HCT116 (cell line): ENCODE measurements around the gene SH3YL1.

Experiments
- ATF3 ChIP-seq: IDR thresholded peaks from 2 replicates; pipeline ENCODE4 v1.6.1; 2012
- CBX3 ChIP-seq: IDR thresholded peaks from 2 replicates; pipeline ENCODE4 v1.6.1; 2012; ENCODE audit warnings: low read depth
- CEBPB ChIP-seq: IDR thresholded peaks from 2 replicates; pipeline ENCODE4 v1.6.1; 2012; ENCODE audit warnings: low read depth
- CTCF ChIP-seq, 3 experiments: fragments of 200-600 bp in 1 of 3; sonication (generic) in 1 of 3; IDR thresholded peaks in 2 of 3; conservative IDR thresholded peaks in 1 of 3; 2 replicates each; pipeline ENCODE4 v1.5.1; 2012 to 2017; ENCODE audit warnings: low read depth in 2 of 3, low read length in 2 of 3, antibody characterized with exemption in 1 of 3, borderline replicate concordance in 1 of 3, control low read depth in 1 of 3, mild to moderate bottlenecking in 1 of 3, mixed read lengths in 1 of 3, mixed run types in 1 of 3, moderate library complexity in 1 of 3; ENCODE audit not compliant: insufficient read depth in 1 of 3
- POLR2A ChIP-seq: IDR thresholded peaks from 2 replicates; pipeline ENCODE4 v1.7.0; 2011; ENCODE audit warnings: borderline replicate concordance; ENCODE audit not compliant: insufficient read depth, insufficient read length; ENCODE audit errors: extremely low read depth
- RAD21 ChIP-seq: IDR thresholded peaks from 2 replicates; pipeline ENCODE4 v1.6.1; 2012; ENCODE audit warnings: low read depth, mild to moderate bottlenecking
- SP1 ChIP-seq: IDR thresholded peaks from 2 replicates; pipeline ENCODE4 v1.6.1; 2012; ENCODE audit warnings: low read depth
- YY1 ChIP-seq: IDR thresholded peaks from 2 replicates; pipeline ENCODE4 v1.6.1; 2011; ENCODE audit warnings: low read length, low read depth, moderate library complexity, mild to moderate bottlenecking; ENCODE audit not compliant: insufficient replicate concordance; ENCODE audit errors: extremely low read depth
- ZFX ChIP-seq: fragments of 450-650 bp; IDR thresholded peaks from 2 replicates; pipeline ENCODE4 v1.6.1; 2017
- ZNF274 ChIP-seq: fragments of 200-500 bp; sonication (Bioruptor generic); IDR thresholded peaks from 2 replicates; pipeline ENCODE4 v1.6.1; 2014; ENCODE audit warnings: mild to moderate bottlenecking, low read depth, low read length, inconsistent platforms

DNA sequence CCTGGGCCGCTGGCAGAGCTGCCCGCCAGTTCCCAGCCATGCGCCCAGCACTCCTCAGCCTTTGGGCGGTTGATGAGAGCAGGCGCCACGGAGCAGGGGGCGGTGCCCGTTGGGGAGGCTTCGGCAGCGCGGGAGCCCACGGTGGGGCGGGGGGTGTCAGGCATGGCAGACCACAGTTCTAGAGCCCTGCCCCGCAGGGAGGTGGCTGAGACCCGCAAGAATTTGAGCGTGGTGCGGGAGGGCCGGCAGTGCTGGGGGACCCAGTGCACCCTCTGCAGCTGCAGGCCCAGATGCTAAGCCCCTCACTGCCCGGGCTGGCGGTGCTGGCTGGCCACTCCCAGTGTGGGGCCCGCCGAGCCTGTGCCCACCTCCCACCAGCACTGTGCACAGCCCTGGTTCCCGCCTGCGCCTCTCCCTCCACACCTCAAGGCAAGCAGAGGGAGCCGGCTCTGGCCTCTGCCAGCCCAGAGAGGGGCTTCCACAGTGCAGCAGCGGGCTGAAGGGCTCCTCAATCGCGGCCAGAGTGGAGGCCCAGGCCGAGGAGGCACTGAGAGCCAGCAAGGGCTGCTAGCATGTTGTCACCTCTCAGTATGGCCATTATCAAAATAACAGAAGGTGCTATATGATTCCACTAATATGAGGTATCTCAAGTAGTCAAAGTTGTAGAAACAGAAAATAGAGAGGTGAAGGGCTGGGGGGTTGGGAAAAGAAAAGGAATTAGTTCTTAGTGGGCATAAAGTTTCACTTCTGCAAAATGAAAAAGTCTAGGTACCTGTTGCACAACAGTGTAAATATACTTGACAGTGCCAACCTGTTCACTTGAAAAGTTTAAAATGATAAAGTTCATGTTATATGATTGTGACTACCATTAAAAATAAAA is 72.3 kb downstream of the SH3YL1 start:
- no peak for TF ChIP-seq CTCF (IDR thresholded peaks at IDR 0.05 in 2 of 3, conservative IDR thresholded peaks at IDR 0.05 in 1 of 3; ENCODE audit: borderline replicate concordance in 1 of 3, insufficient read depth in 1 of 3, low read depth in 2 of 3, low read length in 2 of 3)
- no peak for TF ChIP-seq SP1
- TF ChIP-seq POLR2A, result no peak
- TF ChIP-seq CBX3, result no peak
- TF ChIP-seq CEBPB, result no peak
- TF ChIP-seq ZFX, result no peak
- no peak for TF ChIP-seq YY1
- TF ChIP-seq ZNF274, result no peak
- TF ChIP-seq ATF3, result no peak
- TF ChIP-seq RAD21, result no peak
